KG1 (cell line): Measurements from ENCODE around the gene NUCB1.
"Not testable (repeated sequence)": the region's sequence is repeated elsewhere in the genome, so short reads cannot be mapped to it uniquely, and the experiment has no call there.

Experiments
- DNase-seq: peaks from one replicate; lab custom pipeline; 2025; lab: John Stamatoyannopoulos, UW

The NUCB1 gene

GRCh38 chr19:48899781-48900476 is at the start of gene NUCB1:
TSS of gene NUCB1 (plus strand) at chr19:48900312. CDS start at chr19:48900797, 485 bp downstream.
- DNase-seq: peak; percentile 100

GRCh38 chr19:48852292-48852691 is 47.8 kb upstream of the NUCB1 start:
- DNase-seq: no peak

GRCh38 chr19:48853483-48853882 is 46.6 kb upstream of the NUCB1 start:
- no peak for DNase-seq

GRCh38 chr19:48854103-48854502 is 46.0 kb upstream of the NUCB1 start:
- no peak for DNase-seq

GRCh38 chr19:48856921-48857320 is 43.2 kb upstream of the NUCB1 start:
- DNase-seq: no peak

GRCh38 chr19:48858984-48859710 is 41.0 kb upstream of the NUCB1 start:
- DNase-seq: no peak

- no peak for DNase-seq
Observed at GRCh38 chr19:48859711-48860572, 40.2 kb upstream of the NUCB1 start.

GRCh38 chr19:48861313-48861712 is 38.8 kb upstream of the NUCB1 start:
- DNase-seq: no peak

GRCh38 chr19:48862827-48863226 is 37.3 kb upstream of the NUCB1 start:
- DNase-seq: no peak

- no peak for DNase-seq
Observed at GRCh38 chr19:48866692-48867091, 33.4 kb upstream of the NUCB1 start.

- no peak for DNase-seq
Observed at GRCh38 chr19:48867123-48867745, 32.9 kb upstream of the NUCB1 start.

- no peak for DNase-seq
Observed at GRCh38 chr19:48867746-48868113, 32.4 kb upstream of the NUCB1 start.

GRCh38 chr19:48868114-48868886 is 31.8 kb upstream of the NUCB1 start, which contains the start of gene PLEKHA4:
TSS of gene PLEKHA4 (minus strand) at chr19:48868617. CDS start at chr19:48867620, 997 bp downstream.
- no peak for DNase-seq

GRCh38 chr19:48870048-48870447 is 30.1 kb upstream of the NUCB1 start:
- no peak for DNase-seq

GRCh38 chr19:48871471-48872181 is 28.5 kb upstream of the NUCB1 start:
- not testable (repeated sequence) for DNase-seq

GRCh38 chr19:48872182-48872883 is 27.8 kb upstream of the NUCB1 start, which contains the start of gene PPP1R15A:
TSS of gene PPP1R15A (plus strand) at chr19:48872421. CDS start at chr19:48873234, 813 bp downstream.
- peak; percentile 94 for DNase-seq

- DNase-seq: peak; percentile 60
Observed at GRCh38 chr19:48872884-48873475, 27.1 kb upstream of the NUCB1 start.

GRCh38 chr19:48873476-48874302 is 26.4 kb upstream of the NUCB1 start:
- no peak for DNase-seq
